ENCODE results near the gene CSF1.

DNA sequence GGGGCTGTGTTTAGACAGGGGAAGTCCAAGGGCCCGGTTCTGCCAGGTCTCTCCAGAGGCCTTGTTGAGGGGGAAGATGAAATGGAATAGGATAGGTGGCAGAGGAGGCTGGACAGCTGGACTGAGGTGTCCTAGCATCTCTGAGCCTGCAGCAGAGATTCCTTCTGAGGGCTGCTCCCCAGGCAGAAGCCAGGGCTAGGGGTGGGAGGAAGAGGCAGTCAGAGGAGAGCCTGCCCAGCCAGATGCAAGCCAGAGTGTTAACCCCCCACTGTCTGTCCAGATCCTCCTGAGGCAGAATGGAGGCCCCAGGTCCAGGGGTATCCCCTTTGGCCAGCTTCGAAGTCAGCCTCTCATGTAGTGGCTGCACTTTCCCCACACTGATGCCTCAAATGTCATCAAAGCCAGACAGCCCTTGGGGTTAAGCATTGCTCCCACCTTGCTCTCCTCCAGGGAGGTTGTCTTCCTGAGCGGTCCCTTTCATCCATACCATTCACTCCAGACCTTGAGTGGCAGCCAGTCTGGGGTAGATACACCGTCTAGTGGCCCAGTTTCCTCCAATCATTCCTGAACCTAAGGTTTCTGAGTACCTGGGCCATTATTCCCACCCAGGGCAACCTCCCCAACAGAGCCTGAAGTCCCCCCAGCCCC is 1.7 kb downstream of the CSF1 start:
- TF ChIP-seq POLR2A (IDR thresholded peaks at IDR 0.05), result no peak
- TF ChIP-seq, protein P1, sequence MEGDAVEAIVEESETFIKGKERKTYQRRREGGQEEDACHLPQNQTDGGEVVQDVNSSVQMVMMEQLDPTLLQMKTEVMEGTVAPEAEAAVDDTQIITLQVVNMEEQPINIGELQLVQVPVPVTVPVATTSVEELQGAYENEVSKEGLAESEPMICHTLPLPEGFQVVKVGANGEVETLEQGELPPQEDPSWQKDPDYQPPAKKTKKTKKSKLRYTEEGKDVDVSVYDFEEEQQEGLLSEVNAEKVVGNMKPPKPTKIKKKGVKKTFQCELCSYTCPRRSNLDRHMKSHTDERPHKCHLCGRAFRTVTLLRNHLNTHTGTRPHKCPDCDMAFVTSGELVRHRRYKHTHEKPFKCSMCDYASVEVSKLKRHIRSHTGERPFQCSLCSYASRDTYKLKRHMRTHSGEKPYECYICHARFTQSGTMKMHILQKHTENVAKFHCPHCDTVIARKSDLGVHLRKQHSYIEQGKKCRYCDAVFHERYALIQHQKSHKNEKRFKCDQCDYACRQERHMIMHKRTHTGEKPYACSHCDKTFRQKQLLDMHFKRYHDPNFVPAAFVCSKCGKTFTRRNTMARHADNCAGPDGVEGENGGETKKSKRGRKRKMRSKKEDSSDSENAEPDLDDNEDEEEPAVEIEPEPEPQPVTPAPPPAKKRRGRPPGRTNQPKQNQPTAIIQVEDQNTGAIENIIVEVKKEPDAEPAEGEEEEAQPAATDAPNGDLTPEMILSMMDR (IDR thresholded peaks at IDR 0.05), result no peak

All from thyroid gland (tissue), 4 donors.